Muscle layer of duodenum (tissue), 2 donors: ENCODE measurements around the gene UNC5A.

ENCODE experiments used
- H3K27ac ChIP-seq: one replicate; pipeline ENCODE4 v1.7.0; 2013; ENCODE audit warnings: mild to moderate bottlenecking, low read length
- H3K27me3 ChIP-seq: one replicate; pipeline ENCODE4 v1.7.0; 2013; ENCODE audit warnings: low read depth, mild to moderate bottlenecking, control low read depth, low read length
- H3K36me3 ChIP-seq, 2 donors: one replicate each; pipeline ENCODE4 v1.7.0; 2013; ENCODE audit warnings: low read length in 2 of 2, control low read depth in 1 of 2, mild to moderate bottlenecking in 1 of 2; ENCODE audit not compliant: insufficient read depth in 2 of 2, control insufficient read depth in 1 of 2
- H3K4me1 ChIP-seq, 2 donors: one replicate each; pipeline ENCODE4 v1.7.0; 2013; ENCODE audit warnings: low read length in 2 of 2, mild to moderate bottlenecking in 2 of 2, control low read depth in 1 of 2, moderate library complexity in 1 of 2; ENCODE audit not compliant: insufficient read depth in 2 of 2, control insufficient read depth in 1 of 2
- H3K4me3 ChIP-seq, 2 donors: one replicate each; pipeline ENCODE4 v1.7.0; 2013; ENCODE audit warnings: low read length in 2 of 2, low read depth in 1 of 2, mild to moderate bottlenecking in 1 of 2
- H3K9me3 ChIP-seq, 2 donors: one replicate each; pipeline ENCODE4 v1.7.0; 2013; ENCODE audit warnings: low read length in 2 of 2, control low read depth in 1 of 2, mild to moderate bottlenecking in 1 of 2; ENCODE audit not compliant: control insufficient read depth in 1 of 2
- donor health status: healthy.

The UNC5A gene

DNA sequence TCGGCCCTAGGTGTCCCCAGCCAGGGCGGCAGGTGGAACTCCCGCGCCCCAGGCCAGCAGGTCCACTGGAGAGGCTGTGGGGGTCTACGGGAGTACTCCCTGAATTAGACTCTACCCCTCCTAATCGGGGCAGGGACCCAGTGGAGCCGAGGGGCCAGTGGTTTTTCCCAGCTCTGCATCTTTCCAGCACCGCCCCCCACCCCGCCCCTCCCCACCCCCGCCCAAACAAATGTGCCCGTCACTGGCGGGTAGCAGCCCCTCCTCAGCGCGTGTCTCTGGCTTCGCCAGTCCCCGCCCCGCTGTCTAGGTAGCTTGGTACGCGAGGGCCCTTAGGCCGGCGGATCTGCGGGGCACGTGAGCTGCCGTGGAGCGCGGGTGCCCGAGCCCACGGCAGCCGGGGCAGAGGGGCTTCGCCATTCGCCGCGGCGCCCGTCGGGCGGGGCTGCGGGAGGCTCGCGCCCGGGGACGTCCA lies 7.0 kb downstream of the UNC5A start:
- Histone ChIP-seq H3K27ac (no peak overlapping the region), H3K9me3 (no peaks in the 10 kb centered on the region), H3K36me3 (no peaks in the 10 kb centered on the region), H3K27me3 (peaks cover 35% of the 10 kb centered on the region), H3K4me3 (peak overlapping the region in 1 of 2 donors; percentile 54), H3K4me1 (peaks cover 0 to 6% of the 10 kb centered on the region in 2 donors)

GRCh38 chr5:176817841-176818377 lies 7.5 kb downstream of the UNC5A start:
- peaks cover 34% of the 10 kb centered on the region for H3K27me3 ChIP-seq
- peaks cover 0 to 6% of the 10 kb centered on the region in 2 donors for H3K4me1 ChIP-seq
- no peaks in the 10 kb centered on the region for H3K9me3 ChIP-seq
- no peaks in the 10 kb centered on the region for H3K36me3 ChIP-seq
- no peak overlapping the region for H3K27ac ChIP-seq
- H3K4me3 ChIP-seq, result peak overlapping the region in 1 of 2 donors; percentile 54

GRCh38 chr5:176818391-176819098 lies 8.2 kb downstream of the UNC5A start:
- Histone ChIP-seq H3K4me1 (peaks cover 0 to 6% of the 10 kb centered on the region in 2 donors), H3K9me3 (no peaks in the 10 kb centered on the region), H3K4me3 (peak overlapping the region in 1 of 2 donors; percentile 54), H3K27ac (no peak overlapping the region), H3K27me3 (peaks cover 34% of the 10 kb centered on the region), H3K36me3 (no peaks in the 10 kb centered on the region)

- Histone ChIP-seq H3K4me1 (peaks cover 0 to 6% of the 10 kb centered on the region in 2 donors), H3K27me3 (peaks cover 34% of the 10 kb centered on the region), H3K27ac (no peak overlapping the region), H3K9me3 (no peaks in the 10 kb centered on the region), H3K4me3 (no peak overlapping the region), H3K36me3 (no peaks in the 10 kb centered on the region)
These were observed 9.1 kb downstream of the UNC5A start for GRCh38 chr5:176819476-176819875.

DNA sequence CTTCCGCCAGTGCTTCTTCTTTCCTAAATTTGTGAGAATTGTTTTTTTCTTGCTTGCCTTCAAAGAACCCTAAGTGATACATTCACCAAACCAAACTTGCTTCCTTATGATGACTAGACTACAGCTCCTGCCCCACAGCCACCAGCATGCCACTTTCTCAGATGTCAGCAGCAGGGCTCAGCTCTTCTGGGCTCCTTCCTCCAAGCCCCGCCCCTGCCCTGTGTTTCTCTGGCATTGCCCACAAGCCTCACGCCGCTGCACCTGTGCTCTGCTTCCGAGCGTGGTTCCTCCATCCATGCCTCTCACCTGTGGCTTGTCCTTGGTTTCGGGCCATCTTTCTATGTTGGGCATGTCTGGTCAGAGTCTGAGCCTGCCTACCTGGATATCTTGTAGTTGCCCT lies 10.6 kb downstream of the UNC5A start:
- Histone ChIP-seq H3K4me1 (peaks cover 0 to 6% of the 10 kb centered on the region in 2 donors), H3K9me3 (no peaks in the 10 kb centered on the region), H3K27me3 (peaks cover 30% of the 10 kb centered on the region), H3K27ac (no peak overlapping the region), H3K36me3 (no peaks in the 10 kb centered on the region), H3K4me3 (no peak overlapping the region)

- Histone ChIP-seq H3K27ac (no peak overlapping the region), H3K27me3 (peaks cover 25% of the 10 kb centered on the region), H3K4me3 (no peak overlapping the region), H3K36me3 (no peaks in the 10 kb centered on the region), H3K9me3 (no peaks in the 10 kb centered on the region), H3K4me1 (peaks cover 0 to 6% of the 10 kb centered on the region in 2 donors)
These were observed 11.1 kb downstream of the UNC5A start for GRCh38 chr5:176821441-176821840.

DNA sequence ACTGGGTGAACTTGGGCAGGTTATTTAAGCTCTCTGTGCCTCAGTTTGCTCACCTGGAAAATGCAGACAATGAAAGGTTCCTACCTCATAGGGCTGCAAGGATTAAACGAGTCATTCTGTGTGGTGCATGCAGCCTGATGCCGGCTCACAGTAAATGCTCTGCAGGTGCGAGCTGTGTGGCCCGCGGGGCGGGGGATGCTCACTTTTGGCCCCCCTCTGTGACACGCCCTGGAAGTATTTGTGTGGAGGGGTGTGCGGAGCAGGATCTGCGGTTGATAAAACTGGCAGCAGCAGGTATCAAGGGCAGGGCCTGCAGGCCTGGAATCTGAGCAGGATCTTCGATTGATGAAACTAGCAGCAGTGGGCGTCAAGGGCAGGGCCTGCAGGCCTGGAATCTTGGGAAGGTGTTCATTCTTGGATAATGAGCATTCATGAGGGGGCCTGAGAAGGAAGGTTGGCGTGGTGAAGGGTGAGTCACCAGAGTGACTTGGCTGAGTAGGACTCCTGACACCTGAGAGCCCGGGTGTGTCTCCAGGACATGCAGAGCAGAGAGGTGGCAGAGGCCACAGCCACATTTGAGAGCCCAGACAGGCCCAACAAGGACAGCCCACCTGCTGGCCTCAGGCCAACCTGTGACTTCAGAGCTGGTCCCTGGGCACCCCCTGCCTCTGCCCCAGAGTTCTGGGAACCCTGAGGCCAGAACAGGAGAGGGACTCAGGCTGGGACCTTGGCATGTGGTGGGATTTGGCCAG lies 11.9 kb downstream of the UNC5A start:
- no peak overlapping the region for H3K27ac ChIP-seq
- H3K36me3 ChIP-seq, result no peaks in the 10 kb centered on the region
- H3K9me3 ChIP-seq, result no peaks in the 10 kb centered on the region
- no peak overlapping the region for H3K4me3 ChIP-seq
- H3K27me3 ChIP-seq, result peaks cover 17% of the 10 kb centered on the region
- peaks cover 0 to 6% of the 10 kb centered on the region in 2 donors for H3K4me1 ChIP-seq

DNA sequence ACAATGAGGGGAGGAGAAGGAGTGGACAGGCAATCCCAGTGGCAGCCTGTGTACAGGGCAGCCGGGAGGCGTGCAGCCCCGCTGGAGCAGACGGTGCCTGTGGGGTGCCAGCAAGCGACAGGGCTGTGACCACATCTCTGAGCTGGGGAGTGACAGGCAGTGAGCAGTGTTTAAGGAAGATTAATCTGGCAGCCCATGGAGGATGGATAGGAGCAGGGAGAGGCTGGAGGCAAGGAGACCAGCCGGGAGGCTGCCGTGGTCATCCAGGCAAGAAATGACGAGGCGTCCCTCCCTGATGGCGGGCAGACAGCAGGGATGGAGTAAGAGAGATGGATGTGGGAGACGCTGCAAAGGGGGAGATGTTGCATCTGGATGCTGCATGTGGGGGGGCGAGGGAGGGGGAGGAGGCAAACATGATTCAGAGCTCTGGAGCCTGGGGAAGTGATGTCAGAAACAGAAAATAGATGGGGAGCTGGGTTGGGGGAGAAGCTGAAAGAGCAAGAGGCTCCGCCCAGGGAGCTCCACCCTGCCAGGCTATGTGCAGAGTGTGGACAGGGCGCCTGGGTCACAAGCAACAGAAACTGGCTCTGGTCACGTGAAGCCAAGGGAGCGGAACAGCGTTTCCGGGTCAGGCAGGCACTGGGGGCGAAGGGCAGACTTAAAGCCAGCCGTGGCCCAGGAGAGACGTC lies 12.6 kb downstream of the UNC5A start:
- Histone ChIP-seq H3K9me3 (no peaks in the 10 kb centered on the region), H3K27me3 (peaks cover 17% of the 10 kb centered on the region), H3K4me1 (peaks cover 0 to 4% of the 10 kb centered on the region in 2 donors), H3K36me3 (no peaks in the 10 kb centered on the region), H3K27ac (no peak overlapping the region), H3K4me3 (no peak overlapping the region)

GRCh38 chr5:176823869-176824412 lies 13.6 kb downstream of the UNC5A start:
- no peaks in the 10 kb centered on the region for H3K9me3 ChIP-seq
- H3K4me3 ChIP-seq, result no peak overlapping the region
- no peaks in the 10 kb centered on the region for H3K4me1 ChIP-seq
- no peak overlapping the region for H3K27ac ChIP-seq
- H3K27me3 ChIP-seq, result peaks cover 8% of the 10 kb centered on the region
- no peaks in the 10 kb centered on the region for H3K36me3 ChIP-seq

DNA sequence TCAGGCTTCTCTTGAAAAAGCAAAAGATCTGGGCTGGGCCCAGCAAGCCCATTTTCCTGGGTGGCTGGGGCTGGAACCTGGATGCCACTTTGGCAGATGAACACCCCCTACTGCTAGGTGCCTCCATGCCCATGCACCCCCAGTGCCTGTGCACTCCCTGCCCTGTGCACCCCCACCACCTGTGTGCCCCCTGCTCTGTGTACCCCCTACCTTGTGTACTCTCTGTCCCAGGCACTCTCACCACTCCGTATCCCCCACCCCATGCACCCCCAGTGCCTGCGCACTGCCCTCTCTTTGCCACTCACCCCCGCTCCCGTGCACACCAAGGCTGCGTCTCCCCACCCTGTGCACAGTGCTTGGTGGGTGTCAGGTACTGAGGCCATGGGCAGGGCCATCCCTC lies 14.2 kb downstream of the UNC5A start:
- Histone ChIP-seq H3K4me3 (no peak overlapping the region), H3K4me1 (no peaks in the 10 kb centered on the region), H3K36me3 (no peaks in the 10 kb centered on the region), H3K27ac (no peak overlapping the region), H3K27me3 (peaks cover 2% of the 10 kb centered on the region), H3K9me3 (no peaks in the 10 kb centered on the region)

- Histone ChIP-seq H3K36me3 (no peaks in the 10 kb centered on the region), H3K4me1 (no peaks in the 10 kb centered on the region), H3K27ac (no peak overlapping the region), H3K4me3 (no peak overlapping the region), H3K9me3 (no peaks in the 10 kb centered on the region), H3K27me3 (no peaks in the 10 kb centered on the region)
These were observed 14.9 kb downstream of the UNC5A start for GRCh38 chr5:176825234-176825633.
